TTC549 (cell line): Measurements from ENCODE around the gene MAML1.

Source experiments
- FAIRE-seq: peaks from 2 replicates; lab custom pipeline; 2012; peaks lifted over from hg19 to GRCh38; lab: Jason Lieb, UNC

Gene MAML1

GRCh38 chr5:179824745-179825112 lies 92.1 kb downstream of the MAML1 start:
- no peak for FAIRE-seq

GRCh38 chr5:179825655-179826182 lies 93.1 kb downstream of the MAML1 start:
- no peak for FAIRE-seq
